HG03439 (cell line): ENCODE results near the gene C8G.

ENCODE experiments used
- ATAC-seq: cut with Tn5 transposase; IDR thresholded peaks from one replicate; pipeline ENCODE4 v1.9.1; 2021; ENCODE audit warnings: mild to moderate bottlenecking, moderate library complexity; ENCODE audit not compliant: unreplicated experiment

C8G gene

GRCh38 chr9:136920069-136920468, 25.0 kb upstream of the C8G start:
- ATAC-seq: no peak

DNA sequence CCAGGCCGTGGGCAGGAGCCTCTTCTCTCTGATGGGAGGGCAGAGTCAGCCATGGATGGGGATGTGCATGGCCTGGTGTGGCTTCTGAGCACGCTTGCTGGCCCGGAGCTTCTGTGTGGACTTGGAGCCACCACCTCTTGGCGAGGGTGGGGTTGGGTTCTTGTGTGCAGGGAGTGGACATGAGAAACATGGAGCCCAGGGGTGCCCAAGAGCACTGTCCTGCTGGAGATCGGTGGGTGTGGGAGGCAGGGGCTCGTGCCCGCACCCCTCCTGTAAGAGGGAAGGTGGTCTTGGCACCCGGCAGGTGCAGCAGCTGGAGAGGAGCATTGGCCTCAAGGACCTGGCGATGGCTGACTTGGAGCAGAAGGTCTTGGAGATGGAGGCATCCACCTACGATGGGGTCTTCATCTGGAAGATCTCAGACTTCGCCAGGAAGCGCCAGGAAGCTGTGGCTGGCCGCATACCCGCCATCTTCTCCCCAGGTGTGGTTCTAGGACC, 24.3 kb upstream of the C8G start:
- no peak for ATAC-seq

- no peak for ATAC-seq
Measured at GRCh38 chr9:136921307-136921706, 23.7 kb upstream of the C8G start.

GRCh38 chr9:136921718-136922117, 23.3 kb upstream of the C8G start:
- ATAC-seq: no peak

- ATAC-seq: no peak
Measured at GRCh38 chr9:136922540-136922939, 22.5 kb upstream of the C8G start.

DNA sequence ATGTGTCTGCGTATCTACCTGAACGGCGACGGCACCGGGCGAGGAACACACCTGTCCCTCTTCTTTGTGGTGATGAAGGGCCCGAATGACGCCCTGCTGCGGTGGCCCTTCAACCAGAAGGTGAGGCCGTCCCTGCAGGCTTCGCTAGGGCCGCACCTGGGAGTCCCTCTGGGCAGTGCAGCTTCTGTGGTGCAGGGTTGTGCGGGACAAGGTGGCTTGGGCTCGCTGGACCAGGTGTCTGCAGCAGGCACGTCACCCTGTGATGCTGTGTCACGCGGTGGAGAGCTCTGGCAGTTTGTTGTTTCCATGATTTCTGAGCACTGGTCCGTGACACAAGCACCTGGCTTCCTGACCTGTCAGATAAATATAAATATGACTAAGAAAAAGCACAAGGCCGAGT, 21.2 kb upstream of the C8G start:
- no peak for ATAC-seq

GRCh38 chr9:136925414-136926153, 19.5 kb upstream of the C8G start:
- no peak for ATAC-seq

GRCh38 chr9:136926154-136926704, 18.8 kb upstream of the C8G start:
- ATAC-seq: no peak

GRCh38 chr9:136926749-136927148, 18.3 kb upstream of the C8G start:
- ATAC-seq: no peak

- no peak for ATAC-seq
Measured at GRCh38 chr9:136927343-136928271, 17.4 kb upstream of the C8G start.

GRCh38 chr9:136928591-136928990, 16.5 kb upstream of the C8G start:
- ATAC-seq: no peak

GRCh38 chr9:136930014-136930413, 15.0 kb upstream of the C8G start:
- no peak for ATAC-seq

- ATAC-seq: no peak
Measured at GRCh38 chr9:136931611-136932130, 13.4 kb upstream of the C8G start.

GRCh38 chr9:136934277-136934676, 10.8 kb upstream of the C8G start:
- ATAC-seq: no peak

GRCh38 chr9:136935651-136936050, 9.4 kb upstream of the C8G start:
- ATAC-seq: no peak

GRCh38 chr9:136936645-136937170, 8.3 kb upstream of the C8G start:
- ATAC-seq: no peak

GRCh38 chr9:136937186-136938001, 7.6 kb upstream of the C8G start:
- no peak for ATAC-seq

DNA sequence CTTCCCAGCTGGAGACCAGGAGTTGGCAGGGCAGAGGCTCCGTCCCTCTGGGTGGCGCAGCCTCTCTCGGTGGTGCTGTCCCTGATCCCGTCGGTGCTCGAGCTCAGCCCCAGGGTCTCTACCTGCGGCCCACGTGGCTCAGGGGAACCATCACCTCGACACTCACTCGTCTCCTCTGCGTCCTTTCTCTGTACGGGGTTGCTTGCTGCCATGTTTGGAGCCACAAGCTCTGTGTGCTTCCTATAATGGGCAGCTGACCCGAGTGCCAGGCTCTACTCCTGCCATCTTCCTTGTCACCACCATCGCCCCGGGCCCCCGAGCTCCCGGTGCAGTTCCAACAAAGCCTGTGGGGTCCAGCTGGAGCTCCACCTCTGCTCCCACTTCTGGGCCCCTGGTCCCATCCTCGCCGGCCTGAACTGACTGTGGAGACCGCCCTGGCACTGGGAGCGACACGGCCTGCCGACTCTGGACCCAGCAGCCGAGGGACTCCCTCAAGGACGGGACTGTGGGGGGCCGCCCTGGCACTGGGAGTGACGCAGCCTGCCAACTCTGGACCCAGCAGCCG, 5.5 kb upstream of the C8G start:
- no peak for ATAC-seq

DNA sequence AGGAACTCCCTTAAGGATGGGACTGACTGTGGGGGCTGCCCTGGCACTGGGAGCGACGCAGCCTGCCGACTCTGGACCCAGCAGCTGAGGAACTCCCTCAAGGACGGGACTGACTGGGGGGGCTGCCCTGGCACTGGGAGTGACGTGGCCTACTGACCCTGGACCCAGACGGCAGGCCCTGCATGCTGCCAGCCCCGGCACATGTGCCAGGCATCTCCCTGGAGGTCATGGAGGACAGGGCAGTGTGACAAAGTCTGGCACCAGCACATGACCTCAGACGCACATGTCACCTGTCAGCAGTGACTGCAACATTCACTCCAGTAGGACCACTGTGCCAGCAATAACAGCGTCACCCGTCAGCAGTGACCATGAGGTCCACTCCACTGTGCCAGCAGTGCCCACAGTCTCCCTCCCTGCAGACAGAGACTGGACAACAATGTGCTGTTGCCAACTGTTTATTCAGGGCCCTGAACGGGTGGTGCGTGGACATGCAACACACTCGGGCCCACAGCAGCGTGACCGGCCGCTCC, 5.0 kb upstream of the C8G start:
- ATAC-seq: no peak
